Subcutaneous abdominal adipose tissue (tissue), 5 donors: ENCODE data around the gene TBC1D9.
A peak's percentile ranks its signal among the peaks of the same experiment; 100 is the strongest.

ENCODE experiments used
- H3K27ac ChIP-seq: one replicate; pipeline ENCODE4 v1.7.0; 2013; ENCODE audit warnings: low read depth, mild to moderate bottlenecking, inconsistent platforms, low read length, moderate library complexity
- H3K27me3 ChIP-seq, 5 donors: one replicate each; pipeline ENCODE4 v1.7.0; 2013; ENCODE audit warnings: low read length in 5 of 5, inconsistent platforms in 1 of 5; ENCODE audit not compliant: control insufficient read depth in 5 of 5, insufficient read depth in 4 of 5
- H3K36me3 ChIP-seq, 5 donors: one replicate each; pipeline ENCODE4 v1.7.0; 2013; ENCODE audit warnings: low read length in 5 of 5; ENCODE audit not compliant: control insufficient read depth in 5 of 5, insufficient read depth in 5 of 5
- H3K4me1 ChIP-seq, 5 donors: one replicate each; pipeline ENCODE4 v1.7.0; 2013; ENCODE audit warnings: low read length in 5 of 5, mild to moderate bottlenecking in 3 of 5, moderate library complexity in 1 of 5; ENCODE audit not compliant: control insufficient read depth in 5 of 5, insufficient read depth in 5 of 5
- H3K4me3 ChIP-seq, 5 donors: one replicate each; pipeline ENCODE4 v1.7.0; 2013; ENCODE audit warnings: low read length in 5 of 5, low read depth in 1 of 5
- H3K9ac ChIP-seq, 5 donors: one replicate each; pipeline ENCODE4 v1.7.0; 2013; ENCODE audit warnings: low read length in 5 of 5, mild to moderate bottlenecking in 4 of 5, moderate library complexity in 3 of 5
- H3K9me3 ChIP-seq, 5 donors: one replicate each; pipeline ENCODE4 v1.7.0; 2013; ENCODE audit warnings: low read length in 5 of 5; ENCODE audit not compliant: control insufficient read depth in 5 of 5
- donor health status: healthy.
- donor health status: healthy.
- donor health status: healthy.
- donor health status: healthy.
- donor health status: healthy.

The TBC1D9 gene

DNA sequence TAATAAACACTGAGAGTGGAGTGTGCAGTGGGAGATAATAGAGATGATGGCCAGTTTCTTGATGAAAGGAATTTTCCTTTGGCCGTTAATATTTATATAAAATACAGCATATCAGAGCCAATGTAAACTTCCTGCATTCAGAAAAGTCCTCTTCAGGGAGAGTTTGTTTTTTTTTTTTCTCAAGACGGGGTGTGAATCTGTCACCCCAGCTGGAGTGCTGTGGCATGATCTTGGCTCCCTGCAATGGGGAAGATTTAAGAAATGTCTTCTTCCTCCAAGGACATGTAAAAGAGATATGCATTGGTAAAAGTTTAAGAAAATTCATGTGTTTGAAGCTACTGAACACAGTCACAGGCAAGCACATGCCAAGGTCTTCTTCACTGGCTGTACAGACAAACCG lies 25.4 kb upstream of the TBC1D9 start:
- Histone ChIP-seq H3K27me3 (no peaks in the 10 kb centered on the region), H3K27ac (no peak overlapping the region), H3K9me3 (no peaks in the 10 kb centered on the region), H3K36me3 (no peaks in the 10 kb centered on the region), H3K4me1 (no peaks in the 10 kb centered on the region), H3K9ac (no peak overlapping the region), H3K4me3 (no peak overlapping the region)

DNA sequence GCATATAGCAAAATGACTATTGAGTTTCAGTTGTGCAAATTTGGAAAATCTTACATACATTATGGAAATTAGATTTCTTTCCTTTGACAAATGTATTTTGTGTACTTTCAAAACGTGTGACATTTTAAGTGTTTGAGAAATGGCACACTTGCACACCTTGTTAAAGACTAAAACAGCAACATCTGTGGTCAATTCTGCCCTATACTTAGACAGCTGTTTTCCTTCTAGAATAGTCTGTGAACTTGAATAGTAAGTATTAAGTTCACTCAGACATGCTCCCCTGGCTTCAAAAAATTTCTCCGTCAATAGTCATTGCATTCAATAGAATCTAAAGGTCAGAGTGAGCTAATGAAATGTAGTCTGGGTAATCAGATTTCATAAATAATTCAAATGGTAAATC lies 21.7 kb upstream of the TBC1D9 start:
- no peaks in the 10 kb centered on the region for H3K9me3 ChIP-seq
- H3K27ac ChIP-seq, result no peak overlapping the region
- no peaks in the 10 kb centered on the region for H3K4me1 ChIP-seq
- no peak overlapping the region for H3K9ac ChIP-seq
- no peak overlapping the region for H3K4me3 ChIP-seq
- H3K36me3 ChIP-seq, result no peaks in the 10 kb centered on the region
- H3K27me3 ChIP-seq, result no peaks in the 10 kb centered on the region

DNA sequence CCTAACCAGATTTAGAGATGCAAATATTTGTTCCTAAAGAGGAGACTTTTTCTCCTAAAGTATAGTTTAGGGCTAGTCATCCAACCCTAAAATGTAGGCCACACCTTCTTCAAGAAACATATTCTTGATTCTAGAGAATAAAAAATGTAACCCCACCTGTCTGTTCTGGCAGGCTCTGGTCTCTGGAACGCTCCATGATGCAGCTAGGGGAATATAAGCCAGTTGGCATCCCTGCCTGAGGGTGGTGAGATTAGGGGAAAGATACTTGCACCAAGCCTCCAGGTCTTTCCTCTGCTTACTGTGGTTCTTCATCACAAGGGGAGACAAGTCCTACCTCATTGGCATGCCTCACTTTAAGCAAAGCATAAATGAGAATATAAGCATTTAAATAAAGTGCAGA lies 21.2 kb upstream of the TBC1D9 start:
- Histone ChIP-seq H3K4me3 (no peak overlapping the region), H3K36me3 (no peaks in the 10 kb centered on the region), H3K27ac (no peak overlapping the region), H3K4me1 (no peaks in the 10 kb centered on the region), H3K9ac (no peak overlapping the region), H3K27me3 (no peaks in the 10 kb centered on the region), H3K9me3 (no peaks in the 10 kb centered on the region)

DNA sequence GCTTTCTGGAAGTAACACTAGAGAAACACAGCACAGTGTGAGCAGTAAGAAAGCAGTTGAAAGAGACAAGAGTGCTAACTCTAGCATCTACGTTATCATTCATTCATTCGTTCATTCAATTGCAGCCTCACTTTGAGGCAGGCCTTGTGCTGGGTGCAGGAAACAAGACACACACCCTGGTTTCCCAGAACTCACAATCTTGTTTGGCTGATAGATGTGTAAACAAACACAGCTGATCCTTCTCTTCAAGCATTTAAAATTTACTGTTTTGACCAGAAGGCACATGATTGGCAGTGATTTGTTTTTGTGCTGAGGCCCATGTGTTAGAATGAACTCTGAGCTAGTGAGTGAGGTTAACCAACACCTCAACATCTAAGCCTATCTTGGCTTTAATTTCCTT lies 20.4 kb upstream of the TBC1D9 start:
- Histone ChIP-seq H3K27me3 (no peaks in the 10 kb centered on the region), H3K9ac (no peak overlapping the region), H3K9me3 (no peaks in the 10 kb centered on the region), H3K36me3 (no peaks in the 10 kb centered on the region), H3K4me1 (no peaks in the 10 kb centered on the region), H3K27ac (no peak overlapping the region), H3K4me3 (no peak overlapping the region)

- no peaks in the 10 kb centered on the region for H3K36me3 ChIP-seq
- no peaks in the 10 kb centered on the region for H3K27me3 ChIP-seq
- H3K27ac ChIP-seq, result no peak overlapping the region
- no peak overlapping the region for H3K9ac ChIP-seq
- H3K4me1 ChIP-seq, result no peaks in the 10 kb centered on the region
- no peak overlapping the region for H3K4me3 ChIP-seq
- no peaks in the 10 kb centered on the region for H3K9me3 ChIP-seq
Measured at GRCh38 chr4:140774956-140775355, 18.8 kb upstream of the TBC1D9 start.

DNA sequence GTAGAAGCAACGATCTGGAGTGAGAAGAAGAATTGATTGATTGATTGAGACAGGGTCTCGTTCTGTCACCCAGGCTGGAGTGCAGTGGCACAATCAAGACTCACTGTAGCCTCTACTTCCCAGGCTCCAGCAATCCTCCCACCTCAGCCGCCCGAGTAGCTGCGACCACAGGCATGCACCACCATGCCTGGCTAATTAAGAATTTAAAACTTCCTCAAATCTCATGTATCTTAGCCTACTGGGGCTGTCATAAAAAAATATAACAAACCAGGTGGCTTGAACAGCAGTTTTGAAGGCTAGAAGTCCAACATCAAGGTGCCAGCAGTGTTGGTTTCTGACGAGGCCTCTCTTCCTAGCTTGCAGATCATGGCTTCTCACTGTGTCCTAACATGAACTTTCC lies 18.3 kb upstream of the TBC1D9 start:
- Histone ChIP-seq H3K36me3 (no peaks in the 10 kb centered on the region), H3K27ac (no peak overlapping the region), H3K27me3 (no peaks in the 10 kb centered on the region), H3K9me3 (no peaks in the 10 kb centered on the region), H3K9ac (no peak overlapping the region), H3K4me3 (no peak overlapping the region), H3K4me1 (no peaks in the 10 kb centered on the region)

DNA sequence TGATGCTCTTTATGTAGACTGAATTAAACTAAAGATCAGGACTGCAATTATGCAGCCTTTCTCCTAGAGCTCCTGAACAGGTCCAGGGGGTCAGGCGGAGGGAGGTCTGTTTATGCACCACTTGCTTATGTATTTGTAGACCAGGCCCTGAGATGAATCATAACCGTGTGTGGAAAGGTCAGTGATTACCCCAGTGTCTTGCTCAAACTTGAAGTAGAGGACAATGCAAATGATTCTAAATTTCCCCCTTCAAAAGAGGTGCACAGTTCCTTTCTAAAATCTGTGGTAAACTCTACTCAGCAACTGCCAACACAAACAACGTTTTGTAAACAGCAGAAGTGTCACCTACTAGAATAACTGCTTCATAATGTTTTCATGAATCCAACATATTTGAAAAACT lies 13.0 kb upstream of the TBC1D9 start:
- no peaks in the 10 kb centered on the region for H3K4me1 ChIP-seq
- no peaks in the 10 kb centered on the region for H3K36me3 ChIP-seq
- H3K9me3 ChIP-seq, result no peaks in the 10 kb centered on the region
- no peak overlapping the region for H3K4me3 ChIP-seq
- no peak overlapping the region for H3K27ac ChIP-seq
- no peak overlapping the region for H3K9ac ChIP-seq
- no peaks in the 10 kb centered on the region for H3K27me3 ChIP-seq

GRCh38 chr4:140764785-140765392 lies 8.7 kb upstream of the TBC1D9 start:
- Histone ChIP-seq H3K4me3 (no peak overlapping the region), H3K9ac (no peak overlapping the region), H3K27ac (no peak overlapping the region), H3K36me3 (no peaks in the 10 kb centered on the region), H3K9me3 (no peaks in the 10 kb centered on the region), H3K4me1 (peaks cover 0 to 2% (median 0%) of the 10 kb centered on the region in 5 donors), H3K27me3 (no peaks in the 10 kb centered on the region)

- Histone ChIP-seq H3K27ac (no peak overlapping the region), H3K27me3 (no peaks in the 10 kb centered on the region), H3K36me3 (no peaks in the 10 kb centered on the region), H3K9me3 (no peaks in the 10 kb centered on the region), H3K9ac (no peak overlapping the region), H3K4me3 (no peak overlapping the region), H3K4me1 (peaks cover 0 to 8% (median 6%) of the 10 kb centered on the region in 5 donors)
Measured at GRCh38 chr4:140762202-140762601, 6.0 kb upstream of the TBC1D9 start.

DNA sequence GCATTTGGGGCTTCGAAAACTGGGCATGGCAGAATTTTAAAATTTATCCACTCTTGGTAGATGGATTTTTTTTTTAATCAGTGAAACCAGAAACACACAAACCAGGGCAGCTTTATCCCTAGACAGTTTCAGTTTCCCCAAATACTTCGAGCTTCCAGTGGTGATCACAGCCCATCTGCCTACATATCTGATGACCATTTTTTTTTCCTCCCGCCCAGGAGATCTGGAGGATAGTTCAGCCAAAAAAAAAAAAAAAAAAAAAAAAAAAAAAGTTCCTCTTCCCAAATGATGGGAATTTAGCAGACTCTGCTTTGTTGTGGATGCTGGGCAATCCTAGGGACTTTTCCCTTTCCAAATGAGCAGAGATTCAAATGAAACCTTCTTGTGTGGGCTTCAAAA lies 1.0 kb upstream of the TBC1D9 start:
- Histone ChIP-seq H3K36me3 (no peaks in the 10 kb centered on the region), H3K27ac (peak overlapping the region; percentile 99), H3K4me3 (peak overlapping the region; percentile 78 to 96 (median 87)), H3K27me3 (no peaks in the 10 kb centered on the region), H3K4me1 (peaks cover 4 to 42% (median 38%) of the 10 kb centered on the region in 5 donors), H3K9ac (peak overlapping the region; percentile 84 to 99 (median 99)), H3K9me3 (no peaks in the 10 kb centered on the region)
